ENCODE data around the gene SLCO2A1.

The SLCO2A1 gene

GRCh38 chr3:133884887-133885711, 144.6 kb downstream of the SLCO2A1 start:
- no peak for DNase-seq (ENCODE audit: low read depth)
- TF ChIP-seq CTCF (IDR thresholded peaks at IDR 0.05; ENCODE audit: low read length, missing control alignments), result no peak
- no peak overlapping the region for H3K4me3 ChIP-seq (replicated peaks; ENCODE audit: low read depth, low read length)

- no peak overlapping the region for H3K4me3 ChIP-seq (replicated peaks; ENCODE audit: low read depth, low read length)
- DNase-seq (ENCODE audit: low read depth), result no peak
- TF ChIP-seq CTCF (IDR thresholded peaks at IDR 0.05; ENCODE audit: low read length, missing control alignments), result no peak
These were observed 145.5 kb downstream of the SLCO2A1 start for GRCh38 chr3:133884054-133884886.

- H3K4me3 ChIP-seq (replicated peaks; ENCODE audit: low read depth, low read length), result no peak overlapping the region
- no peak for TF ChIP-seq CTCF (IDR thresholded peaks at IDR 0.05; ENCODE audit: low read length, missing control alignments)
- DNase-seq (ENCODE audit: low read depth), result no peak
These were observed 146.1 kb downstream of the SLCO2A1 start for GRCh38 chr3:133883641-133884040.

GRCh38 chr3:133882986-133883586, 146.6 kb downstream of the SLCO2A1 start:
- DNase-seq (ENCODE audit: low read depth), result no peak
- no peak for TF ChIP-seq CTCF (IDR thresholded peaks at IDR 0.05; ENCODE audit: low read length, missing control alignments)
- H3K4me3 ChIP-seq (replicated peaks; ENCODE audit: low read depth, low read length), result no peak overlapping the region

- H3K4me3 ChIP-seq (replicated peaks; ENCODE audit: low read depth, low read length), result no peak overlapping the region
- TF ChIP-seq CTCF (IDR thresholded peaks at IDR 0.05; ENCODE audit: low read length, missing control alignments), result no peak
- no peak for DNase-seq (ENCODE audit: low read depth)
These were observed 147.5 kb downstream of the SLCO2A1 start for GRCh38 chr3:133881939-133882825.

- H3K4me3 ChIP-seq (replicated peaks; ENCODE audit: low read depth, low read length), result no peak overlapping the region
- no peak for DNase-seq (ENCODE audit: low read depth)
- no peak for TF ChIP-seq CTCF (IDR thresholded peaks at IDR 0.05; ENCODE audit: low read length, missing control alignments)
These were observed 148.2 kb downstream of the SLCO2A1 start for GRCh38 chr3:133881492-133881891.

Measured in fibroblast of pulmonary artery (primary cell).